Omental fat pad (tissue), 4 donors: ENCODE measurements around the gene AGXT. TPM values are rescaled to one million over a fixed set of nuclear protein-coding genes. Genes with fewer than 3 reads are reported as not detected.

Source experiments
- ATAC-seq: fragments of 150-250 bp; one replicate; pipeline ENCODE4 v1.9.1; 2016; ENCODE audit warnings: mild to moderate bottlenecking, moderate library complexity; ENCODE audit not compliant: low FRiP score
- DNase-seq: peaks from one replicate; pipeline ENCODE4 v3.0.0-alpha.2; 2019; ENCODE audit warnings: low spot score
- total RNA-seq, 4 donors: library from RNA; depleted of rRNA; stranded (reverse); fragments of >200 nt; gene quantifications; one replicate each; pipeline ENCODE4 v1.1.0, GENCODE V29; 2016
- TF ChIP-seq, protein P1 (sequence below), 3 donors: fragments of 450-650 bp; IDR thresholded peaks; one replicate each; pipeline ENCODE4 v1.5.1; 2016 to 2017; ENCODE audit warnings: antibody characterized with exemption in 3 of 3, mild to moderate bottlenecking in 3 of 3, moderate library complexity in 2 of 3

Gene AGXT
- total RNA-seq, 4 donors from 2014 or later, result 0.56 to 1.4 TPM; not detected in 2

- ATAC-seq (no peak), DNase-seq (no peak)
- TF ChIP-seq, protein P1, sequence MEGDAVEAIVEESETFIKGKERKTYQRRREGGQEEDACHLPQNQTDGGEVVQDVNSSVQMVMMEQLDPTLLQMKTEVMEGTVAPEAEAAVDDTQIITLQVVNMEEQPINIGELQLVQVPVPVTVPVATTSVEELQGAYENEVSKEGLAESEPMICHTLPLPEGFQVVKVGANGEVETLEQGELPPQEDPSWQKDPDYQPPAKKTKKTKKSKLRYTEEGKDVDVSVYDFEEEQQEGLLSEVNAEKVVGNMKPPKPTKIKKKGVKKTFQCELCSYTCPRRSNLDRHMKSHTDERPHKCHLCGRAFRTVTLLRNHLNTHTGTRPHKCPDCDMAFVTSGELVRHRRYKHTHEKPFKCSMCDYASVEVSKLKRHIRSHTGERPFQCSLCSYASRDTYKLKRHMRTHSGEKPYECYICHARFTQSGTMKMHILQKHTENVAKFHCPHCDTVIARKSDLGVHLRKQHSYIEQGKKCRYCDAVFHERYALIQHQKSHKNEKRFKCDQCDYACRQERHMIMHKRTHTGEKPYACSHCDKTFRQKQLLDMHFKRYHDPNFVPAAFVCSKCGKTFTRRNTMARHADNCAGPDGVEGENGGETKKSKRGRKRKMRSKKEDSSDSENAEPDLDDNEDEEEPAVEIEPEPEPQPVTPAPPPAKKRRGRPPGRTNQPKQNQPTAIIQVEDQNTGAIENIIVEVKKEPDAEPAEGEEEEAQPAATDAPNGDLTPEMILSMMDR (IDR thresholded peaks at IDR 0.05), result no peak
These were observed 47.1 kb downstream of the AGXT start for GRCh38 chr2:240915526-240916341.

- TF ChIP-seq, protein P1 (IDR thresholded peaks at IDR 0.05), result no peak
- DNase-seq (peak; percentile 42), ATAC-seq (peak; percentile 83)
These were observed 48.0 kb downstream of the AGXT start for GRCh38 chr2:240916571-240917008.

DNA sequence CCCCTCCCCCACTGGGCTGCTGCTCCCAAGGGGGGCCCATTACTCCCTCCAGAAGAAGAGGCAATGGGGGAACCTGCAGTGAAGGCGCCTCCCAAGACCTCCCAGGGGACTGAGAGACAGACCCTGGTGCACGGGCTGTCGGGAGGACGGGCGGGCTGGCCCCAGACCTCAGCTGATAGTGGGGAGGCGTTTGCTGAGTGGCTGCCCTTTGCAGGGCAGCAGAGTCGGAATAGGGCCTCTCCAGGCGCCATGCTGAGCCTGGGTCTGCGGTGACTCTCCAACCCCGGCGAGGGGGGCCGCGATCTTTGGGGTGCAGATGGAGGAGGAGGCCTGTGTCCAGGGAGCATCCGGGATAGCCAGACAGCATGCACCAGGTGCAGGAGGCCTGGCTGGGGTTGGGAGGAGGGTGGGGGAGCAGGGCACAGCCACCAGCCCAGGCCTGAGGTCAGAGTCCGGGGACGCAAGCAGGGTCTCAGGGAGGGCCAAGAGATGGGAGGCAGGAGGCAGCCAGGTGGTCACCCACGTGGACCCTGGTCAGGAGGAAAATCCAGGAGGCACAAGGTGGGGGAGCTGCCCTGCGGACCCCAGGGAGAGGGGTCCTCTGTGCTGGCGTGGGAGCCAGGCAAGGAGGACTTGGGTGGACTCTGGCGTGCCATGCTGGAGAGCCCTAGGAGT lies 48.5 kb downstream of the AGXT start:
- TF ChIP-seq, protein P1 (IDR thresholded peaks at IDR 0.05), result no peak
- ATAC-seq (no peak), DNase-seq (no peak)

DNA sequence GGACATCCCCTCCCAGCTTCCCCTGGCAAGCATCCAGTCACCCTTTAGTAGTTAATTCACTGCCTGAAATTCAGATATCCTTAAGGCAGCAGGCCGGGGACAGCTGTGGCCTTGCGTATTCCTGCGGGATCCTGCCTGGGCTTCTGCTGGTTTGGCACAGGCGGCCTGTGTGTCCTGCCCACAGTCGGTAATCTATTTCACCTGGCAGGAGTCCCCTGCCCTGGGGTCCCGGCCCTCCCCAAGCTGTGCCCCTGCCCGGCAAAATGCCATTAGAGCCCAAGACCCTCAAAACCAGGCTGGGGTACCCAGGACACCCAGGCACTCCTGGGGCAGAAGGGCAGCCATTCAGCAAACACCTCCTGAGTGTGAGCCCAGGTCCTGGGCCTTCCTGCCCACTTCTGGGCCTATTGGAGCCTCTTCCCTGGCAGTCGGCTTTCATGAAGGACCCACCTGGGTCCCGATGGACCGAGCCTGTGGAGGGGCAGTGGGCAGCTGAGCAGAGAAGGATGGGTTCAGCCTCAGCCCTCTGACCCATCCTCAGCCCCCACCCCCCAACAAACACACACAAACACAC lies 49.1 kb downstream of the AGXT start:
- TF ChIP-seq, protein P1 (IDR thresholded peaks at IDR 0.05), result no peak
- ATAC-seq (no peak), DNase-seq (peak; percentile 22)

- ATAC-seq (no peak), DNase-seq (peak; percentile 22)
- TF ChIP-seq, protein P1 (IDR thresholded peaks at IDR 0.05), result no peak
These were observed 49.9 kb downstream of the AGXT start for GRCh38 chr2:240918258-240919091.

DNA sequence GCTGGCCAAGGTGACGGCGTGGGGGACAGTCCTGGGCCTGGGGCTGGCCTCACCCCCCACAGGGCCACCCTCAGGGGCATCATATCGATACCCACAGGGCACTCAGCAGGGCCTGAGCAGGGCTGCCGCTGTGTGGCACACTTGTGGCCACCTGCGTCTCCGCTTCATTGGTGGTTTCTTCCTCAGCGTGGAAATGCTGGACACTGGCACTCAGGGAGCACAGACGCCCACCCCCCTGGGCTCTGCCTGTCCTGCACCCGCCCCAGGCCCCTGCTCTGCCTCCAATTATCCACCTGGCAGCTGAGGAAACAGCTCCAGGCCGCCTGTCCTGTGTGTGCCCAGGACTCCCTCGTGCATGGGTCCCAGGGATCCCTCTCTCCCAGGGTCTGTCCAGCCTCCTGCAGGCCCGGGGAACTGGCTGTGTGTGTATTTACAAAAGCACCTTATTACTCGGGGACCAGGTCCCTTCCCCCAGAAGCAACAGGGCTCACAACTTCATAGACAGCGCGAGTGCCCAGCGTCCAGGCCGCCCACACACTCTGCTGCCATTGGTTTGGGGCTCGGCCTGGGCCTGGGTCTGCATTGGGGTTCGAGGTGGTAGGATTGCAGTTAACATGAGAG lies 50.6 kb downstream of the AGXT start:
- DNase-seq, result peak; percentile 19
- TF ChIP-seq, protein P1 (IDR thresholded peaks at IDR 0.05), result no peak
- no peak for ATAC-seq
